Measurements from ENCODE around the gene SETDB2. TPM values are rescaled to one million over a fixed set of nuclear protein-coding genes. Genes with fewer than 3 reads are reported as not detected.
"Not testable (repeated sequence)": the region's sequence is repeated elsewhere in the genome, so short reads cannot be mapped to it uniquely, and the experiment has no call there.

The SETDB2 gene
- total RNA-seq, 1 donor: 20.6 TPM

GRCh38 chr13:49472186-49472585 lies 28.1 kb downstream of the SETDB2 start:
- Histone ChIP-seq H3K9me3 (ENCODE audit: low read depth, low read length) (no peaks in the 10 kb centered on the region), H3K4me1 (ENCODE audit: insufficient read depth, low read length) (no peaks in the 10 kb centered on the region), H3K27me3 (ENCODE audit: insufficient read depth, low read length) (no peaks in the 10 kb centered on the region), H3K4me3 (ENCODE audit: low read length) (no peak overlapping the region)

DNA sequence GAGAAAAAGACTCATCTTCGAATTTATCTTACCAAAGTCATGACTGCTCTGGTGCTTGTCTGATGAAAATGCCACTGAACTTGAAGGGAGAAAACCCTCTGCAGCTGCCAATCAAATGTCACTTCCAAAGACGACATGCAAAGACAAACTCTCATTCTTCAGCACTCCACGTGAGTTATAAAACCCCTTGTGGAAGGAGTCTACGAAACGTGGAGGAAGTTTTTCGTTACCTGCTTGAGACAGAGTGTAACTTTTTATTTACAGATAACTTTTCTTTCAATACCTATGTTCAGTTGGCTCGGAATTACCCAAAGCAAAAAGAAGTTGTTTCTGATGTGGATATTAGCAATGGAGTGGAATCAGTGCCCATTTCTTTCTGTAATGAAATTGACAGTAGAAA lies 32.5 kb downstream of the SETDB2 start:
- no peaks in the 10 kb centered on the region for H3K9me3 ChIP-seq (ENCODE audit: low read depth, low read length)
- no peaks in the 10 kb centered on the region for H3K4me1 ChIP-seq (ENCODE audit: insufficient read depth, low read length)
- H3K27me3 ChIP-seq (ENCODE audit: insufficient read depth, low read length): no peaks in the 10 kb centered on the region
- no peak overlapping the region for H3K4me3 ChIP-seq (ENCODE audit: low read length)

DNA sequence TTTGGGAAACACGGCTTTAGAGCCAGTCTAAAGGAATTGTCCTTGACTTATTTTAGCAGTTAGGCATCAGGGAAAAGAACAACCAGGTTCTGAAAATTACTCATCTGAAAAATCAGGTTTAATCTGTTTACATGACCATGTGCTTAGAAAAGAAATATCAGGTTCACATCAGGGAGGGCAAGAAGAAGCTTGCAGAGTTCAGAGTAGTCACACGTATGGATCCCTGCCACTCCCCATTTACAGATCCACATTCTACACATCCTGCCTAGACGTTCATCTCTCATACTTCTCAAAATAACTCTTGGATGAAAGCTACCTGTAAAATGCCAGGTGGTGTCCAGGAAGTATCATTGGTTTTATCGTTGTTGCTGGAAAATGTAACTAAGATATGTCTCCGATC lies 37.7 kb downstream of the SETDB2 start:
- H3K9me3 ChIP-seq (ENCODE audit: low read depth, low read length): no peaks in the 10 kb centered on the region
- no peaks in the 10 kb centered on the region for H3K27me3 ChIP-seq (ENCODE audit: insufficient read depth, low read length)
- H3K4me3 ChIP-seq (ENCODE audit: low read length): no peak overlapping the region
- no peaks in the 10 kb centered on the region for H3K4me1 ChIP-seq (ENCODE audit: insufficient read depth, low read length)

DNA sequence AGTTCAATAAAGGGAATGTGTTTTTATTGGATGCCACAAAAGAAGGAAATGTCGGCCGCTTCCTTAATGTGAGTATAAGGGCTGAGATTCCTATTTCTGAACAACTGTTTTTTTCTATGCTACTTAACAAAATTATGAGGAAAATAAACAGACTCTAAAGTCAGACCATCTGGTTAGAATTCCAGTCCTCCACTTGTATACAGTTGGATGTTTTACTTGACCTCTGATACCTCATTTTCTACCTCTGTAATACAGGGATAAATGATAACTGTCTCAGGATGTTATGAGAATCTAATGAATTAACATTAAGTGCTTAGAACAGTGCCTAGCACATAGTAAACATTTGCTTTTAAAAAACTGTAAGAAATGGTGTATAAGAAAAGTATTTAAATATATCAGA lies 44.5 kb downstream of the SETDB2 start:
- H3K27me3 ChIP-seq (ENCODE audit: insufficient read depth, low read length): no peaks in the 10 kb centered on the region
- no peaks in the 10 kb centered on the region for H3K9me3 ChIP-seq (ENCODE audit: low read depth, low read length)
- no peaks in the 10 kb centered on the region for H3K4me1 ChIP-seq (ENCODE audit: insufficient read depth, low read length)
- no peak overlapping the region for H3K4me3 ChIP-seq (ENCODE audit: low read length)

DNA sequence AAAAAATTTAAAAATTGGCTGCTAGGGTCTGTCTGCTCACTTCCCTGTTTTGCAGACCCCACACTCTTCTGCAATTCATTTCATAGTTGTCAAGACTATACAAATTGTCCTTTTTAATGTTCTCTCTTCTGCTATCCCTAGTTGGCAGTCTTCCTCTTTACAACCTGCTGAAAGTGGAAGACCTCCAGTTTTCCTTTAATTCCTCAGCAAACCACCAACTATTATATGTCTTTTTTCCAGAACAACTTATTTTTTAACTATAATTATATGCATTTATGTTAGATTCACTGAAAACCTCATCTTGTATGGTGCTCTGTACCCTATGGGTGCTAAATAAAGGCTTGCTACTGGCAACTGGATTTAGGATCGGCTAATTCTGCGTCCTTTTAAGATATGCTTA lies 50.6 kb downstream of the SETDB2 start:
- H3K4me1 ChIP-seq (ENCODE audit: insufficient read depth, low read length): peaks cover 25% of the 10 kb centered on the region
- no peaks in the 10 kb centered on the region for H3K9me3 ChIP-seq (ENCODE audit: low read depth, low read length)
- H3K4me3 ChIP-seq (ENCODE audit: low read length): peak overlapping the region; percentile 77
- H3K27me3 ChIP-seq (ENCODE audit: insufficient read depth, low read length): no peaks in the 10 kb centered on the region

DNA sequence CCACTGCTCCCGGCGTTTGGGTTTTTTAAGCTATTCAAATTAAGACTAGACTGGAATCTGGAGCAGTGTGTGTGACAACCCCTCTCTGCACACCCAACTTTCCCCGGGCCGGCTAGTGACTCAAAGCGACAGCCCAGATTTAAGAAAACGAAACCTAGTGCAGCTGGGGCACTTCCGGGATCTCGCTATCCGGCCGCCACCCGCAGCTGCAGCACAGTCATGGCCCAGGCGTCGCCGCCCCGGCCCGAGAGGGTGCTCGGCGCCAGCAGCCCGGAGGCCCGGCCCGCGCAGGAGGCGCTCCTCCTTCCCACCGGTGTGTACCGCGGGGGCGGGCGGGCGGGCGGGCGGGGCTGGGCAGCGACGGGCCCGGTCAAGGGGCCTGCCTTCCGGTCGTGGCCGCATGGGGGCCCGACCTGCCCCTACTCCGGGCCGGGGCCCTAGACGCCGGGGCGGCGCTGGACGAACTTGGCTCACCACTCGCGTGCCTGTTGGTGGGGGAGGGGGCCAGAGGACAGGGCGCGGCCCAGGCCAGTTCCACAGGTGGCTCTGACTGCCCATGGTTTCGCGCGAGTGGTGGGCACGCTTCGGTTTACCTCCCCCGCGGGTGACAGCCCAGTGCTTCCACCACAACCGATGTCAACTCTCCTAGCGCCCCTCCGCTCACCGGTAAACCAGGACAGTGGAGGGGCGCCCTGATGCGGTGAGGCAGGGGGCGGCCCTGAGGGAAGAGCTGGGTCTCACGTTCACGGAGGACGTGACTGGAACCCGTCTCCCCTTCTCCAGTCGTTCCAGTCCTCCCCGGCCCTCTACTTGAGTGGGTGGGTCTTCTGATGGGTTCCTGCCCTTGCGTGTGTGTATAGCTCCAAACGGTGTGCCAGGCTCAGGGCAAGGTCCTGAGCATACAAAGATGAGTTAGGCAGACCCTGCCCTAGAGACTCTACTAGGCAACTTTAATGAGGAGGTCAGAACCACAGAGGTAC lies 52.0 kb downstream of the SETDB2 start, which contains the start of gene PHF11:
Gene PHF11 (plus strand): TSS at position 171 of the 980 bp plus-strand sequence. CDS start 49 bp downstream, at position 220.
- Histone ChIP-seq H3K4me3 (ENCODE audit: low read length) (peak within 1 kb of the TSS; percentile 77), H3K27me3 (ENCODE audit: insufficient read depth, low read length) (no peaks in the 10 kb centered on the region), H3K4me1 (ENCODE audit: insufficient read depth, low read length) (peaks cover 25% of the 10 kb centered on the region), H3K9me3 (ENCODE audit: low read depth, low read length) (no peaks in the 10 kb centered on the region)

- Histone ChIP-seq H3K4me3 (ENCODE audit: low read length) (peak overlapping the region; percentile 77), H3K4me1 (ENCODE audit: insufficient read depth, low read length) (peaks cover 25% of the 10 kb centered on the region)
- not testable (repeated sequence) for H3K27me3 ChIP-seq (ENCODE audit: insufficient read depth, low read length); H3K9me3 ChIP-seq (ENCODE audit: low read depth, low read length)
Observed at GRCh38 chr13:49496837-49497236, 52.8 kb downstream of the SETDB2 start.

DNA sequence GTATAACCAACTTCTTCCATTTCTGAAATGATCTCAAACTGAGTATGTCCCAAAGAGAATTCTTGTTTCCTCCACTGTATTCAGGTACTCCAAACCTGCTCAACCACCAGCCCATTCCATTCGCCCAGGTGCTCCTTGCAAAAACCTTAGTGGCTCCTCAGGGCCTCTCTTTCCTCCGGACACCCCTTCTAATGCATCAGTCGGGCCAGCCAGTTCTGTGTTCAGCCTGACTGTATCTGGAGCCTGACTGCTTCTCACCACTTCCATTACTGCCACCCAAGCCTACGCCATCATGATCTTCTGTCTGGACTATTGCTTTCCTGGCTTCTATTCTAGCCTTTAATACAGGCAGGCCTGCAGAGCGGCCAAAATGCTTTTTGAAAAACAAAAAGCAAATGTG lies 53.2 kb downstream of the SETDB2 start:
- Histone ChIP-seq H3K27me3 (ENCODE audit: insufficient read depth, low read length) (no peaks in the 10 kb centered on the region), H3K4me1 (ENCODE audit: insufficient read depth, low read length) (peaks cover 25% of the 10 kb centered on the region), H3K9me3 (ENCODE audit: low read depth, low read length) (no peaks in the 10 kb centered on the region), H3K4me3 (ENCODE audit: low read length) (no peak overlapping the region)

DNA sequence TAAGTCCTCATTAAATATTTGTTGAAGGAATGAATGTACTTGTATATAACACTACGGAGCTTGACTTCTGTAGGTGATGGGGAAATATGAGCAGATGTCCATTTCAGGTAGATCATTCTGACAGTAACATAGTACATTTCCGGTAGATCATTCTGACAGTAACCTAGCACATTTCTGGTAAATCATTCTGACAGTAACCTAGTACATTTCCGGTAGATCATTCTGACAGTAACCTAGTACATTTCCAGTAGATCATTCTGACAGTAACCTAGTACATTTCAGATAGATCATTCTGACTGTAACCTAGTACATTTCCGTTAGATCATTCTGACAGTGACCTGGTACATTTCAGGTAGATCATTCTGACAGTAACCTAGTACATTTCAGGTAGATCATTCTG lies 54.1 kb downstream of the SETDB2 start:
- Histone ChIP-seq H3K4me3 (ENCODE audit: low read length) (no peak overlapping the region), H3K9me3 (ENCODE audit: low read depth, low read length) (no peaks in the 10 kb centered on the region), H3K27me3 (ENCODE audit: insufficient read depth, low read length) (no peaks in the 10 kb centered on the region), H3K4me1 (ENCODE audit: insufficient read depth, low read length) (peaks cover 25% of the 10 kb centered on the region)

- Histone ChIP-seq H3K4me1 (ENCODE audit: insufficient read depth, low read length) (peaks cover 16% of the 10 kb centered on the region), H3K9me3 (ENCODE audit: low read depth, low read length) (no peaks in the 10 kb centered on the region), H3K27me3 (ENCODE audit: insufficient read depth, low read length) (no peaks in the 10 kb centered on the region), H3K4me3 (ENCODE audit: low read length) (no peak overlapping the region)
Observed at GRCh38 chr13:49499889-49500660, 56.0 kb downstream of the SETDB2 start.

GRCh38 chr13:49502954-49503353 lies 58.9 kb downstream of the SETDB2 start:
- Histone ChIP-seq H3K9me3 (ENCODE audit: low read depth, low read length) (no peaks in the 10 kb centered on the region), H3K4me1 (ENCODE audit: insufficient read depth, low read length) (no peaks in the 10 kb centered on the region), H3K4me3 (ENCODE audit: low read length) (no peak overlapping the region), H3K27me3 (ENCODE audit: insufficient read depth, low read length) (no peaks in the 10 kb centered on the region)

DNA sequence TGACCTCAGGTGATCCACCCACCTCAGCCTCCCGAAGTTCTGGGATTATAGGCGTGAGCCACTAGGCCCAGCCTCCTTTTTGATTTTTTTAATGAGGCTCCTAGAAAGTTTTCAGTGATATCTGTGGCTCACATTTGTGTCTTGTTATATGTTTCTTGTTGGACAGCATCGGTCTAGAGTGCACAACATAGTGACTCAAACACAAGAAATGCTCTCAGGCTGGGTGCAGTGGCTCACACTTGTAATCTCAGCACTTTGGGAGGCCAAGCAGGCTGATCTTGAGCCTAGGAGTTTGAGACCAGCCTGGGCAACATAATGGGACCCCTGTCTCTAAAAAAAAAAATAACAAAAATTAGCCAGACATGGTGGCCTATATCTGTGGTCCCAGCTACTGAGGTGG lies 59.9 kb downstream of the SETDB2 start:
- H3K27me3 ChIP-seq (ENCODE audit: insufficient read depth, low read length): no peaks in the 10 kb centered on the region

GRCh38 chr13:49512578-49512977 lies 68.5 kb downstream of the SETDB2 start:
- Histone ChIP-seq H3K27me3 (ENCODE audit: insufficient read depth, low read length) (no peaks in the 10 kb centered on the region), H3K9me3 (ENCODE audit: low read depth, low read length) (no peaks in the 10 kb centered on the region), H3K4me3 (ENCODE audit: low read length) (no peak overlapping the region), H3K4me1 (ENCODE audit: insufficient read depth, low read length) (no peaks in the 10 kb centered on the region)

More for the DNA sequence above, 59.9 kb downstream of the SETDB2 start:
- no peak overlapping the region for H3K4me3 ChIP-seq (ENCODE audit: low read length)
- H3K9me3 ChIP-seq (ENCODE audit: low read depth, low read length): no peaks in the 10 kb centered on the region
- no peaks in the 10 kb centered on the region for H3K4me1 ChIP-seq (ENCODE audit: insufficient read depth, low read length)

DNA sequence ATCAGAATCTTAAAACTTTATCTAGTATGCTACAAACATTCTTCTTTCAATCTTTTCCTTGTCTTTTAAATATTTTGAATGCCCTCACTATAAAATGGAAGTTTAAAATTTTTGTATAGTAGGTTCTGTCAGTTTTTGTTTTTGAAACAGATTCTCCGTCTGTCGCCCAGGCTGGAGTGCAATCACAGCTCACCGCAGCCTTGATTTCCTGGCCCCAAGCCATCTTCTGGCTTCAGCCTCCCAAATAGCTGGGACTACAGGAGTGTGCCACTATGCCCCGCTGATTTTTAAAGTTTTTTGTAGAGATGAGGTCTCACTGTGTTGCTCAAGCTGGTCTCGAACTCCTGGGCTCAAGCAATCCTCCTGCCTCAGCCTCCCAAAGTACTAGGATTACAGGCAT lies 72.4 kb downstream of the SETDB2 start:
- no peak overlapping the region for H3K4me3 ChIP-seq (ENCODE audit: low read length)
- no peaks in the 10 kb centered on the region for H3K4me1 ChIP-seq (ENCODE audit: insufficient read depth, low read length)
- H3K9me3 ChIP-seq (ENCODE audit: low read depth, low read length): no peaks in the 10 kb centered on the region
- no peaks in the 10 kb centered on the region for H3K27me3 ChIP-seq (ENCODE audit: insufficient read depth, low read length)

DNA sequence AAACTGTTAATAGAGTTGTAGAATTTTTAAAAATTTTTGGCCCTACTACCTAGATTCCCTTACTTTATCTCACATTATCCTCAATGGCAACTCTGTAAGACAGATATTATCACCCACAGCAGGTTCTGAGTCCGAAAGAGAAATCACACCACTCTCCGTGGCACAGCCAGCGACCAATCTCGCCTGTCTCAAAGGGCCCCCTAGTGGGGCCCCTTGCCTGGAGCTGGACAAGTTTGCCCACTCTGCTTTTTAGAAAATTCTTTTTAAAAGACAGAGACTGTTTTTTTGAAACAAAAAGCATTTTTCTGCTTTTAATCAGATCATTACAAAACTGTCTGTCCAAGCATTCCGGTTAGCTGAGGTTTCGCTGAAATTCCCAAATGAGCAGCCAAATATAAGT lies 73.4 kb downstream of the SETDB2 start:
- H3K9me3 ChIP-seq (ENCODE audit: low read depth, low read length): no peaks in the 10 kb centered on the region
- no peaks in the 10 kb centered on the region for H3K27me3 ChIP-seq (ENCODE audit: insufficient read depth, low read length)

More for the DNA sequence above, 73.4 kb downstream of the SETDB2 start:
- Histone ChIP-seq H3K4me1 (ENCODE audit: insufficient read depth, low read length) (no peaks in the 10 kb centered on the region), H3K4me3 (ENCODE audit: low read length) (no peak overlapping the region)

Data from mononuclear cell (primary cell).